ENCODE measurements around the gene PMFBP1.

PMFBP1 gene
- total RNA-seq, result 0.36 to 1.2 (median 0.38) reads per million in 4 experiments

DNA sequence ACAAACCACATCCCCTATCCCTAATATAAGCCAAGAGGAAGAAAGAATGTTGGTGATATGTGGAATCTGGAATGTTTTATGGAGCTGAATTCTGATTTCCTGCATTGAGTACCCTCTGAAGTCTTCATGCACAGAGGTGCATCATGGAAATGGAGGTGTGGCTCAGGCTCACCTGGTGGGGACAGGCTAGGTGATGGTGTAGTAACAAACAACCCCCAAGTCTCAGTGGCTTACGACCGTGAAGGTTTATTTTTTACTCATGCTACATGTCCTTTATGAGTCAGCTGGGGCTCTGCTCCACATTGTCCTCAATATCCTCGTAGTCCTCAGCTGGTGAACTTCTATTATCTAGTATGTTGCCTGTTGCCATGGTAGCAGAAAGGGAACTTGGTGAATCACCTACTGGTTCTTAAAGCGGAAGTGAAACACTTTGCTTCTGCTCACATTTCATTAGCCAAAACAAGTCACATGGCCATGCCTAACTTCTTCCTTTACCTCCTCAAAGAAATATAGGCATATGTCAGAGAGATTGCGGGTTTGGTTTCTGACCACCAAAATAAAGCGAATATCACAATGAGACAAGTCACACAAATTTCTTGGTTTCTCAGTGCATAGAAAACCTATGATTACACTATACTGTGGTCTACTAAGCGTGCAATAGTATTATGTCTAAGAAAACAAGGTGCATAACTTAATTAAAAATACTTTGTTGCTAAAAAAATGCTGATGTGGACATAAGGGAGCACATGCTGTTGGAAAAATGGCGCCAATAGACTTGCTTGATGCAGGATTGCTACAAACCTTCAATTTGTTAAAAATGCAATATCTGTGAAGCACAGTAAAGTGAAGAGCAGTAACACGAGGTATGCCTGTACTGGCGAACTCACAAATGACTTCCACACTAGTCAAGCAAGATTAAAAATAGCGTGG, at the start of gene PMFBP1:
TSS of gene PMFBP1 (minus strand) at position 51 of the 930 bp plus-strand sequence. CDS start 947 bp downstream, outside the sequence.
- no peak for DNase-seq

DNA sequence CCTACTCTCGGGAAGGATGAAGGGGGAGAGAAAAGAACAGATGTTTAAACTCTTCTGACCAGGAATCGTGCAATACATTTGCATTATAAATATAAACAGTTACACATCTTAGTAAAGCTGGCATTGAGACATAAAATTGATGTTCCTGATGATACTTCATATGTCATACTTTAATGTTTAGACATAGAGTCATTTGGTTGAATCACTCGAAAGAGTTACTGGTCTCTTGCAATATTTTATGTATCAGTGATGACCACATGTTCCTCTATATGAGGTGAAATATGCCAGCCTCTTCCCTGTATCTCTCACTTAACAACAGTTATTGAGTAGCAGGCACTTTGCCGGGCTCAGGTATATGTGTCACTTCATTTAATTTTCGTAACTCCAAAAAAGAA, 49.7 kb upstream of the PMFBP1 start:
- DNase-seq, result no peak

DNA sequence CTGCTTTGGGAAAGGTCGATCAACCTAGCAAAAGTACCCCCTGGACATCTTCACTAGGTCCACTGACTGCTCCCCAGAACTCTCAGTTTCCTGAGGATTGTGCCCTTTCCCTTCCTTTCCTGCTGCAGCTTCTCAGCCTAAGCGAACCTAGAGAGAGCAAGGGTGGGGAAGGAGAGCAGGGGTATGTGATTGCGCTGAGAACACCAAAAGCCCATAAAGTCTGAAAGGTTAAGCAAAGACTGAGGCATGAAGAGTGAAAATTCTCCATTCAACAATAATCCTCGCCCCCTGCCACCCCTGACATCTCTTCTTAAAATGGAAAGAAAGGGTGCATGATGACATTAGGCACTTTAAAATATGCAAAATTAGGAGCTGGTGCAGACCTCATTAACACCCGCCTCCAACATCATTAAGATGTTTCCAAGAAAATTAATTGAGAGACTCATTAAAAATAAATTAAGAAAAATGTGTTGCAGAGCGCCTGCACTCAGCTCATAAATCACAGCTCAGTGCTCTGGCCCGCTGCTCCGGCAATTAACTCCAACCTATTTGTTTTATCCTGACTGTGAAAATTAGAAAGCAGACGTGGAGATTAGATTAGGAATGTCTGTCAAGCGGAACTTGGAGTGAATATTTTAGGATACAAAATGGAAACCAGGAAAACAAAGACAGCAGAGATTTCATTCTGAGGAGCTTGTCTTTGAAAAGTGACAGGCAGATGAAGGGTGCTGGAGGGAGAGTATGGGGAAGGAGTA, 49.1 kb upstream of the PMFBP1 start:
- DNase-seq, result no peak

DNA sequence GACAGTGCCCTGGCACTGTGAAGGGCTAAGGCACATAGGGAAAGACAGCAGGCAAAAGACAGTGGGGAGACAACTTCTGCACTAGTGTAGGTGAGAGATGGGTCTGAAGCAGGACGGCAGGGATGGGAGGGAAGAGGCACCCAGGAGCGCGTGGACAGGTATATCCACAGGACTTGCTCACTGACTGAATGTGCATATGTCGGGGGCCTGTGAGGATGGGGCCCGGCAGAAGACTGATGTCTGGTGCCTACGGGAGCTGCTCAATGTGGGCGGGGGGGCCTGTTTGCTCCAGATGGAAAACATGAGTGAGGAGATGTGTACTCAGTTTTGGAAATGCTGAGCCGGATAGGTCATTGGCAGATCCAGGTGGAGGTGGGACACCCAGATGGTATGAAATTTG, 47.3 kb upstream of the PMFBP1 start:
- DNase-seq, result no peak

DNA sequence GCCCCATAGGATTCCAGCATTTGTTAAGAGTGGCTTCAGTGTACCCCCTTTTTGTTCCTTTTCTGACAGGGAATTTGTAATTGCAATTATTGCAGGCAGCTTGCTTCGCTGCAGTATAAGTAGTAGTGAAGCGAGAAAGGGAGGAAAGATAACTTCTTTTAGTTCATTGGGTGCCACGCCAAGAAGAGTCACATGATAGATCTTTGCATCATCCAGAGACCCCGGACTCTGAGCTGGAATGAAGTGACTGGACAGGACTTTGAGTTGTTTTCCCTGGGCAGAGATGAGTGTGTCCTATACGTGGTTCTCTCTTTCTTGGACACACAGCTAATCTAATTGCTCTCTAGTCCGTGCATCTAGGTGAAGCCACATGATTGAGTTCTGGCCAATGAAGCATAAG, 44.8 kb upstream of the PMFBP1 start:
- DNase-seq, result no peak

DNA sequence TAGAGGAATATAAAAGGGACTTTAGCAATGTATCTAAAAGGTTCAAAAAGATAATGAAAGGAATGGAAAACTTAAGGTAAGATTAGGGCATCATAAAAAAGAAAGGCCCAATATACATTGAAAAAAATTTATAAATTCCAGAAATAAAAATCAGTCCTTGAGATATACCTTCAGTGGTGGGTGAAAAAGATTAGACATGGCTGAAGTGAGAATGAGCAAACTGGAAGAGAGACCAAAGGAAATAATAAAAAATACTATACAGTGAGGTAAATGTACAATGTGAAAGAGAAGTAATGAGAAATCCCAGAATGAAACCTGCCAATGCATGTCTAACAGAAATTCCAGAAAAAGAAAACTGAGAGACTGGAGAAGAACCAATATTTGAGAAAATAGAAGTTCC, 42.9 kb upstream of the PMFBP1 start:
- no peak for DNase-seq

DNA sequence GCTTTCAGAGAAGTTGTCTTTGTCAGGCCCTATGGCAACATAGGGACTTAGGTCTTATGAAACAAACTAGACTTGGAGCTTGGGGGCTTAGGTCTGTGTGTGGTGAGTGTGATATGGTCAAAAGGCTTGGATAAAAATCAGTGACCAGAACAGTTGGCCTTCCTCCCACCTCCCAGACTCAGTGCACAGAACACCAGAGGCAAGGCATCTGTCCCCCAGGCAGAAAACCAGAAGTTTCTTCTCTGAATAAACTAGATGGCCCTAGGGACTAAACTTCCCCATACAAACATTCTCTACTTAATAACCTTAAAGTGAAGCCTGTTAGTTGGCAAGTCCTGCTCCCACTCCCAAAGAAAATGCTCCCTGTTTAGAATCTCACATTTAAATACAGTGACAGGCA, 39.2 kb upstream of the PMFBP1 start:
- DNase-seq, result no peak

- DNase-seq, result no peak
Measured at GRCh38 chr16:72210555-72210954, 38.6 kb upstream of the PMFBP1 start.

DNA sequence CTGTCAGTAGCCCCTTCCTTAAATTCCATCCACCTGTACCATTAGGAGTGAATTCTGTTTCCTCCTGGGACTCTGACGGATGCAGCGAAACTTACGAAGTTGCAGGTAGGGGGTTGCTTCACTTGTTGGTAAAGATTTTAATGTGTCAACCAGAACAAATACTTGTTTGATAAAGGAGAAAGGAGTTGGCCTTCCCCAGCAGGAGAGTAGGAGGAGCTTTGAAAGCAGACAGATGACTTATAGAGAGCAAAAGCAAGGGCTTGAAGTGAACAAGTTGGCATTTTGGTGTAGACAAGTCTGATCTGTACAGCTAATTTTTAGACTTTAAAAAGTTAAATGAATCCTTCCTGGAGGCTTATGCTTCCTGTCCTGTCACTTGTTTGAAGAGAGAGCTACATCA, 38.1 kb upstream of the PMFBP1 start:
- no peak for DNase-seq

DNA sequence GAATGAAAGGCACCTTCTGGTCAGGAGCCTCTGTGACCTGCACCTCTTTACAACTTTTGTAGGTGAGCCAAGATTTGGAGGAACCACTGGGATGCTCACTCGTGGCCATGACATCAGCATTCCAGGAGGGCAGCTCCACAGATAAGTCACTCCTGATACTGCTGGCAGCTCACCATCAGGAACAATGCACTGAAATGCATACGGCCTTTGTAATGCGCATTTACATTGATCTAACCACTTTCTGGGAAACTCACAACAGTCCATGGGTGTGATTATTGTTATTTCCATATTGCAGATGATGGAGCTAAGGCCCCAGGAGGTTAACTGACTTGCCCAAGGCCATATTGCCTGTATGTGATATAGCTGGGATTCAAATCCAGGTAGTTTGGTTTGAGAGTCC, 34.3 kb upstream of the PMFBP1 start:
- DNase-seq, result no peak

DNA sequence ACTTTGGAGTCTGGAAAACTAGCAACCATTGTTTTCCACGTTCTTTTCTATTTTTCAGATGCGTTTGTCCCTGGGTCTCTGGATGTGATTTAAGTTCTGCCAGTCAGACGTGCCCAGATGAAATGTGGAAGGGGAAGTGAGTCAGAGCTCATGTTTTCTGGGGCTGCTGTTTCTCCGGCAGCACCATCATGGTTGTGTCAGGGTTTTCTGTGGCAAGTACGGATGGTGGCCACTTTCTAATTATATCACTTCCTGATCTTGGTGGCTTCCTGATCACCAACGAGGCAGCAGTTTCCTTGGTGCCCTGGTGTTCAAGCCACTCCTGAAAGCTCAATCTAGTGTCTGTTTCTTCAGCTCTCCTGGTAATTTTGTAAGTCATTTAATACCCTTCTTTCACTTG, 31.4 kb upstream of the PMFBP1 start:
- DNase-seq, result no peak

DNA sequence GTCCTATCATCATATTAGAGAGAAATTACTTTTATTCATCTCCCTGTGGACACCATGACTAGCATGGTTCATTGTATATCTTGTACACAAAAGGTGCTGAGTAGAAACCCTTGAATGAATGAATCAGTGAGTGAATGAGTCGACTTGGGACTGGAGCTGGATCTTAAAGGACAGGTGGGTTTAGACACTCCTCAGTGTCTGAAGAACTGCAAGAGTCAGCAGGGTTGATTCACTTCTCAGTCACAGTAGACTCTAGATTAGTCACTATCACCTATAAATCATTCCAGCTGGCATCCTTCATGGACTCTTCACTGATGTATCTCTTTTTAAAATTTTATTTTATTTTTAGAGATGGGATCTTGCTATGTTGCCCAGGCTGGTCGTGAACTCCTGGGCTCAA, 30.1 kb upstream of the PMFBP1 start:
- DNase-seq, result no peak

GRCh38 chr16:72201387-72201786, 29.4 kb upstream of the PMFBP1 start:
- DNase-seq, result no peak

- no peak for DNase-seq
Measured at GRCh38 chr16:72199761-72200337, 27.9 kb upstream of the PMFBP1 start.

DNA sequence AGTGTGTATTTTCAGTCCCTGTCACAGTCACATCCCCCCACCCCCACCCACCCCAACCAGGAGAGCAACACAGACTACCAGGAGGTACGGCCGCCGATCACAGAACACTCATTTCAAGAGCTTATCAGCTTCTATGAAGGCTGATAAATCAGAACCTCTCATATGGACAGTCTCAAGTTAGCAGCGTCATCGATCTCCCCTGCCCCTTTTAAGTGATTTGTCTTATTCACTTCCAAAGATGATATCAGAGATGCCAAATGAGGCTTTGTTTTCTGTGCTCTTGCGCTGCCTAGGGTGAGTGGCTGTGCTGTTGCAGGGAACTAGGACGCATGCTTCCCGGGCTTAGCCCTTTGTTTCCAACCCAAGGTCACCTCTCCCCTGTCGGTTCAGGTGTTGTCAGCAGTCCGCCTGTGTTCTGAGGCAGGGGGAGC, 26.8 kb upstream of the PMFBP1 start:
- no peak for DNase-seq

DNA sequence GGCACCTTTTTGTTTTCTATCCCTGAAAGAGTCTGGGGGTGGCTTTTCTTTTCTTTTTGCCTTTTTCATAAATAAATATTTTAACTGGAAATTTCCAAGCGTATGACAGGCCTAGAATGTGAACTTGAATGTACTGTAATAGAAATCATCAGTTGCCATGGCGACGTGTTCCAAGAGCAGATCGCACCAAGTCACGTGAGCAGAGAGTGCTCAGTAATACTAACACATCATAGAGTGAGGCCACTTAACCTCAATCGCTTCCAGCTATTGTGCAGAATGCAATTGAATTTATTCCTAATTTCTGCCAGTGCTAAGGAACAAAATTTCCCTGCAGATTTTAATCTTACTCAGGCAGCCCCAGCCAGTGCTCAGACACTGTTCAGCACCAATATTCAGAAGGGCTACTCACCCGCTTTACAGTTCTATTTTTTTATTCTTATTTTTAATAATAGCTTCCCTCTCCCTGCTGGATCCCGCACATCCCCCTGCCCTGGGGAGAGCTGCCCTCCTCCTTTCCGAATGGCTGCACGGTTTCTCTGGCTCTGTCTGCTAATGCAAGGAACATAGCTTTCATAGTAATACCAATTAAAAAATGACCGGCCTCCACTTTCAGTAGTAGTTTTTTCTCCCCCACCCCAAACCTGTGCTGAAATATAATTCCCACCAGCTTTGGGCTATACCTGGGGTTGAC, 26.2 kb upstream of the PMFBP1 start:
- no peak for DNase-seq

GRCh38 chr16:72197545-72197944, 25.6 kb upstream of the PMFBP1 start:
- no peak for DNase-seq

GRCh38 chr16:72195609-72196008, 23.7 kb upstream of the PMFBP1 start:
- no peak for DNase-seq

DNA sequence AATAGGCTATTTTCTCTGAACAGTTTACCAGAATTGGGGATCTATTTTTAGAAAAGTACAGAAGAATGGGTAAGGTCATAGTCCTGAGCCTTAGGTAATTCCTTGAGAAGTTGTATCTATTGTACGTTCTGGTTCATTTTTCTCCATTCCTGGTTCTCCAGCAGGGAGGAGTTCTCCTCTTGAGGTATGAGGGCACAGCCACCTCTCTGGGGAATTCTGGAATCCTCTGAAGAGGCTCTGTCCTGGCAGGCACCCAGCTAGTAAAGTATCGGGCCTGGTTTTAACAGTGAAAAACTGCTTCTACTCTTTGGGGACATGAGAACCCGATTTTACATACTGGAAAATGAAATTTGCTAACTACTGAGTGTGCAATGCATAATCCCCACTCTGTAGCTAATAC, 19.6 kb upstream of the PMFBP1 start:
- no peak for DNase-seq

- no peak for DNase-seq
Measured at GRCh38 chr16:72189865-72190371, 18.0 kb upstream of the PMFBP1 start.

DNA sequence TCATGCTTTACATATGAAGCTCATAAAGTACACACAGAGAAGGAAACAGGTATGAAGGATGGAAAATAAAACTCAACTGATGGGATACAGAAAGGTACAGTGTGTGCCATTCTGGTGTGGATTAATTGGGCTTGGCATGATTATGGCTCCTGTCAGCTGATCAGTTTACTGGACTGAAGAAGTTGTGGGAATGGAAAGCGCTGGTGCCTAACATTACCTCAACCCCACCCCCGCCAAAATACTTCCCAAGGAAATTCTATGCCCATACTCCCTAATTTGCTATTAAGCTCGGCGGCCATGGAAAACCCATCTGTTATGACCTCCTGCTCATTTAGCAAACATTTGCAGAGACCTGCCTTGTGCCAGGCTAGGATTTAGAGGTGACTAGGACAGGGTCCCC, 16.6 kb upstream of the PMFBP1 start:
- no peak for DNase-seq

DNA sequence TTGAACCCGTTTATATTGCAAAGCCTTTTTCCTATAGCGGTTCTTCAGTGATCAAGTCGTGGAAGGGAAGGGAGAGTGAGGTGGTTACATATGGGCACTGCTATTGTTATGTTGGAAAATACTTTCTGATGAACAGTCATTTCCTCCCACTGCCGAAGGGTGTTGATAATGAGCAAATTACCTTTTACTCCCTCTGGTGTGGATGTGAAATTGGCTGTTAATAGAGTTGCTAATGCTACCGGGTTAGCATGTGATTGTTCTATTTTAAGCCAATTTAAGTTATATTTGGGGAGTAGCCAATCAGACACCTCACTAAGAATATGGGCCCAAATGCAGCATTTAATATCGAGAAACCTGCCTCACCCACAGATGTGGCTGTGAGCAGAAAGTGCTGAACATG, 15.6 kb upstream of the PMFBP1 start:
- no peak for DNase-seq

DNA sequence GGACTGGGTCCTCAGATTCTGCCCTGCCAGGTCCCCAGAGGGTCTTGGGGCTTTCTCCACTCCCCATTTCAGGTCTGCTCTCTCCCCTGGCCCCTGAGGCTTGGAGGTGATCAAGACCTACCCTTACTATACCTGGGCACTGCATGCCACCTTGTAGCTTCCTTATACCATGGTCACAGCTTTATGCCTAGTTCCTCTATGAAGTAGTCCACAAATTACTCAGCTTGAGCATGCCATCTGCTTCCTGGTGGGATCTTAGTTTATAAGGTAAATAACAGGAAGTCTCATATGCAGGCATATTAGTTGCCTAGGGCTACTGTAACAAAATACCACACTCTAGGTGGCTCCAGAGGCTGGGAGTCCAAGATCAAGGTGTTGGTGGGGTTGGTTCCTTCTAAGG, 11.0 kb upstream of the PMFBP1 start:
- DNase-seq, result no peak

Measured in effector CD8-positive, alpha-beta T cell (primary cell).